Measurements from ENCODE around the gene NCKAP5L. TPM values are rescaled to one million over a fixed set of nuclear protein-coding genes. Genes with fewer than 3 reads are reported as not detected.

NCKAP5L gene
- polyA plus RNA-seq, 1 donor from 2014 or later: 2.5 TPM

Other genes starting within 250 kb of the NCKAP5L start
- gene FAM186B, start 222.8 kb downstream of the NCKAP5L start, polyA plus RNA-seq: 0.16 TPM
- gene PRPF40B, start 204.9 kb downstream of the NCKAP5L start, polyA plus RNA-seq: 5.7 TPM
- 5.6 TPM for gene FMNL3, start 121.0 kb downstream of the NCKAP5L start, polyA plus RNA-seq
- gene TMBIM6, start 86.9 kb downstream of the NCKAP5L start, polyA plus RNA-seq: 710 TPM
- 7.0 TPM for gene BCDIN3D, start 14.7 kb upstream of the NCKAP5L start, polyA plus RNA-seq
- gene FAIM2, start 75.5 kb upstream of the NCKAP5L start, polyA plus RNA-seq: not detected
- not detected for gene AQP2, start 122.3 kb upstream of the NCKAP5L start, polyA plus RNA-seq
- not detected for gene AQP5, start 133.5 kb upstream of the NCKAP5L start, polyA plus RNA-seq
- gene AQP6, start 144.5 kb upstream of the NCKAP5L start, polyA plus RNA-seq: not detected
- gene RACGAP1, start 197.1 kb upstream of the NCKAP5L start, polyA plus RNA-seq: 13.7 TPM
- gene ASIC1, start 229.2 kb upstream of the NCKAP5L start, polyA plus RNA-seq: not detected

Measured in IgD-negative memory B cell (primary cell).